Retina (tissue), 1 donor: Measurements from ENCODE around the gene TBC1D10A.

Experiments
- DNase-seq: peaks from one replicate; pipeline ENCODE4 v3.0.0-alpha.2; 2016

The TBC1D10A gene

DNA sequence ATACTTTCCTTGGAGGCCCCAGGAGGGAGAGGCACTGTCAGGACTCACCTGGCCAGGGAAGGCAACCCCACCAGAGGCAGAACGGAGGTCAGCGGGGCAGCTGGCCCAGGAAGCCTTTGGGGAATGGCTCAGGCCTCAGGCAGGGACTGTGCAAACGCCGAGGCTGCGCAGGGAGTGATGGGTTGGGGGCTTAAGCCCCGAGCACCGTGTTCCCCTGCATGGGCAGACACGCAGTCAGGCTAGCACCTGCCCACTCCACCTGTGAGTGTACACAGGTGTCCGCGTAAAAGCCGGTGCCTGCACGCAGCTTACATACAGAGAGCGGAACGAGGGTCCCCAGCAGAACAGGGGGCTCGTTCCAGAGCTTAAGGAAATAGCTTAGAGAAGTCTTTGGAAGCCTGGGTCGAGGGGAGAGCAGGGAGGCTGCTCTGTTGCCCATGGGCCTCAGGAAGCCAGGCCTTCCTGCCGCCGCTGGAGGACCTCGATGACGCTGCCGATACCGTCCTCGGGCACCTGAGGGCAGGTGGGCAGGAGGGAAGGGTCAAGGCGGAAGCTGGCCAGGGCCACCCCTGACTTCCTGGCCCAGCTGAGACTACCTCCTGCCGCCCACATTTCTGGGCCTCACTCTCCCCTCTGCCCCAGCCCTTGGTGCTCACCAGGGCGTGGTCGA, 41.4 kb downstream of the TBC1D10A start:
- no peak for DNase-seq

GRCh38 chr22:30284666-30285065, 42.1 kb downstream of the TBC1D10A start:
- no peak for DNase-seq

DNA sequence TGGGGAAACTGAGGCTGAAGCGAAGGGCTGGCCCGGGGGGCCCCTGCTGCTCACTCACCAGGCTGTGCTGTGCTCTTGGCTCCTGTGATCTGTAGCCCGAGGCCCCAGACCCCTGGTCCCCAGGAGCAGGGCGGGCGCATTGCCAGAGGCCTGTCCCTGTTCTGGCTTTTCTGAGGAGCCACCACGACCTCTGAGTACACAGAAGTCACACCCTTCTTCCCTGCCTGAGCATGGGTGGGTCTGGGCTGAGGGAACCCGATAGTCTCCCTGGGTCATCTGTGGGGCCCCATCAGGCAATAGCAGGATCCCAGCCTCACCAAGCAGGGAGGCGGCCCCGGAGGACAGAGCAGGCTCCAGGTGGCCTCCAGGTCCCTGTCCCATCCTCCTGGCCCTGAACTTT, 42.6 kb downstream of the TBC1D10A start:
- no peak for DNase-seq

DNA sequence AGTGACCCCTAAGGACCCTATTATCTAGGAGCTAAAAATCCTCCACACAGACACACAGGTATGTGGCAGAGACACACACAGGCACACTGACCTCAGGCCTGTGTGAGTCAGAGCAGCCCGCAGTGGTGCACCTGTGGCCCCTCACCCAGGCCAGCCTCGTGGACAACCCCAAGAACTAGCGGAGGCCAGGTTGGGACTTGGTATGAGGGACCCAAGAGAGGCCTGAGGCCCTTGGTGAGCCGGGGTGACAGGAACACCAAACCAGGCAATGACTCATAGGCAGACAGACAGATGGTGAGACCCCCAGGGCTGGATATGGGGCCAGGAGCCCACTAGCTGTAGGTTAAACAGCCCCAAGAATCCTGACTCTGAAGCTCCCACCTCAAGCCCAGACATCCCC, 43.4 kb downstream of the TBC1D10A start:
- DNase-seq, result no peak

GRCh38 chr22:30282616-30283046, 44.1 kb downstream of the TBC1D10A start:
- DNase-seq, result no peak

- no peak for DNase-seq
Measured at GRCh38 chr22:30280505-30280904, 46.2 kb downstream of the TBC1D10A start.

- DNase-seq, result no peak
Measured at GRCh38 chr22:30279932-30280331, 46.8 kb downstream of the TBC1D10A start.

GRCh38 chr22:30279046-30279788, 47.5 kb downstream of the TBC1D10A start:
- DNase-seq, result no peak

GRCh38 chr22:30277547-30278344, 49.0 kb downstream of the TBC1D10A start:
- no peak for DNase-seq

DNA sequence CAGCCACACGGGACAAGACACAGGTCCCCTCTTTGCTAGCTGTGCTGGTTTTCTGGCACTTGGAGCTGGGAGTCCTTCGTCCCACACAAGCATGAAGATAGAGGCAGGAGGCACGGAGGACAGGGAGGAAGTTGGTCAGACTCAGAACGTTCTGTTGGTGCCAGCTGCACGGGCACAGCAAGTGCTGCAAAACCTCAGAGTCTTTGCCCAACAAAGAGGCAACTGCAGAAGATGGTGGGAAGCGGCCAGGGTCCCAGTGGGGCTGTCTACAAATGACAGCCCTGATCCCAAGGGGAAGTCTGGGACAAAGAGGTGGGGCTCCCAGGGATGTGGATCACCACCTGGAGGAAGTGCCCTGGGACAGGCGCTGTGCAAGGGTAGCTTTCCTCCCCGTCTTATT, 50.7 kb downstream of the TBC1D10A start:
- DNase-seq, result no peak

DNA sequence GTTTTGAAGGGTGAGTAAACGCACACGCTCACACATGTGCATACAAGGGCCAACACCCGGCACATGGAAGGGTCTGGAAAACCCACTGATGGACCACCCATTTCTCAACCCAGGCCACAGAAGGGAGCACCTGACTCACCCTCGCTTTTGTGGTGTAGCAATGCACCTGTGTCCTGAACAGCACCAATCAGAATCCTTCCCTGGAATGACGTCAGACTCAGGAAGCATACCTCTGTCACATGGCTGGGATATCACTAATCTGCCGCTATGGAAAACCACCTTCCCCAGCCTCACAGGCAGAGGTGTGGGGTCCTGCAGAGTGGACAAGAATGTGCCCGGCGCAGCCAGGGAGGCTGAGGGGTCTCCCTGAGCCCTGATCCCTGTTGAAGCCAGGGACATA, 51.1 kb downstream of the TBC1D10A start:
- no peak for DNase-seq

GRCh38 chr22:30274437-30274812, 52.3 kb downstream of the TBC1D10A start:
- no peak for DNase-seq

- no peak for DNase-seq
Measured at GRCh38 chr22:30273711-30274436, 52.9 kb downstream of the TBC1D10A start.

GRCh38 chr22:30272781-30273601, 53.8 kb downstream of the TBC1D10A start:
- DNase-seq, result no peak

GRCh38 chr22:30270832-30271231, 55.9 kb downstream of the TBC1D10A start:
- DNase-seq, result no peak

DNA sequence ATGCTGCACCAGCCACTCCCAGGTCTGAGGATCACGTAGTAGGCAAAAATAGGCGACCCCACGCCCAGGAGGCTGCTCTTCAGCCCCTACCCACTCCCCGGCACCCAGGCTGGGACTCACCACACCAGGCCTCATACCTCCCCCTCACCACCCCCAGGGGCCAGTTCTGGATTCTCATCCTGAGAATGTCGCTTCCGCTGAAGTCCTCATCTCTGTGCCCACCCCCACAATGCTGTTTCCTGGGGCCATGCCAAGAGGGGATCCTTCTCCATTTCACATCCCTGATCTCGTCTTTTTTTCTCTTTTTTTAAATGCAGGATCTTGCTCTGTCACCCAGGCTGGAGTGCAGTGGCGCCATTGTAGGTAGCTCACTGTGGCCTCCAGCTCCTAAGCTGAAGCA, 58.4 kb downstream of the TBC1D10A start:
- no peak for DNase-seq

DNA sequence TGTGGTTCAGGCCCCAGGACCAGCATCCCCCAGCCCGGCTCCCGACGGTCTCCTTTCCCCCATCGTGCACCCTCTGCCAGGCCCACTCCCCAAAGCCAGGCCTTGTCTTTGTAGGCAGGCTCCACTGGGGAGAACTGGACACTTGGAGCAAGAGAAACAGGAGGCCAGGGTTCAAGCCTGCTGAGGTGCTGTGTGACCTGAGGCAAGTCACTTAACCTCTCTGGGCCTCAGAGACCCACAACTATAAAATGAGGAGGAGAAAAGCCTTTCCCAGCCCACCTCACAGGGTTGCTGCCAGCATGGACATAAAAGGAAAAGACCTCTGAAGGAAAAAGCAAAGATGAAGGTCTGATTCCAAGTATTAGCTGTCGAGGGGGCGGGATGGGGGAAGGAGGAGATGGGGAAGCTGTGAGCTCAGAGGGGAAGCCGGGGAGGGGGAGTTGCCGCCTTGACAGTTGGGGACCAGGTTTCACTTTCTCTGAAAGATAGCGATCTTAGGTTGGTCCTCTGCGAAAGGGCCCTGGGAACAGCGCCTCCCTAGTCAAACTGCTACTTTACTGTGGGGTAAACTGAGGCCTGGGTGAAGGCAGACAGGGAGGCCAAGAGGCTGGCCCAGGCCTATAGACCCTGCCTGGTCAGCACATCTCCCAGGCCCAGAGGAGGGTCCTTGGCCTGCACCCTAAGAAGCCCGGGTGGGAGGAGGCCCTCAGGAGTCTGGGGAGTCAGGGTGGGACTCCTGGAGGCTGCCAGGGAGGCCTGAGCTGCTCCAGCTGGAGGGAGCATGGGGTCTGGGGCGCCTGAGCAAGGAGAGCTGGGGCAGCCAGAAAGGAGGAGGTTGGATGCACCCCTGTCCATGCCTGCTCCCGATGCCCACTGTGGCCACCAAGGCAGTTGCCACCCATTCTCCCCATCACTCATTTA, 59.1 kb downstream of the TBC1D10A start:
- DNase-seq, result no peak

- no peak for DNase-seq
Measured at GRCh38 chr22:30266445-30267381, 60.0 kb downstream of the TBC1D10A start, which contains the start of gene OSM. Gene OSM (minus strand): TSS chr22:30266851. CDS start chr22:30266799, 52 bp downstream.

DNA sequence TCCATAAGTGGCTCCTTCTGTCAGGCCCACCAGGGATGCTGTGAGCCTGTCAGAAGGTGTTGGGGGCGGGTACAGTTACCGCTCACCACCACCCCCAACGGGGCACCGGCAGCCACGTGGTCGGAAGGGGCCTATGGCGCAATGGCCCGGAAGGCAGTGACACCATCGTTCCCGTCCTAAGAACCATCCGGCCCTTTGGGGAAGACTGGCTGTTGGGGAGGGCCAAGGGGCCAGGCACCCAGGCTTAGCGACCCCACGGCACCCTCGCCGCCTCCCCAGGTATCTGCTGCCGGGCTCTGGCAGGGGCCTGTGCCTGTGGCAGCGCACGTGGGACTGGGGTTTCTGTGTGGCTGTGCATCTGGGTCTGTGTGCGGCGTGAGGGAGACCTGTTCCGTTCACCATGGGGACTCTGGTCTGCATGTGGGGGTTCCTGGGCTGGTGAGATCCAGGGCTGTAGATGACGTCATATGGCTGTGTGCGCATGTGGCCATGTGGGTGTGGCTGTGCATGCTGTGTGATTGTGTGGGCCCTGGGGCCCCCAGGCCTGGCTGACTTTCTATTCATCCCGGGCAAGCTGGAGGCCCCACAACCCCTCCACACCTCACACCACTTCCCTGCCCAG, 60.8 kb downstream of the TBC1D10A start:
- DNase-seq, result no peak
